WERI-Rb-1 (cell line): Measurements from ENCODE around the gene DNAH11.
"Not testable (repeated sequence)": the region's sequence is repeated elsewhere in the genome, so short reads cannot be mapped to it uniquely, and the experiment has no call there.

Experiments
- DNase-seq: peaks from one replicate; pipeline ENCODE4 v3.0.0-alpha.2; 2020
- H3K27ac ChIP-seq: fragments of 250-450 bp; sonication (Bioruptor Pico); 2 replicates; pipeline ENCODE4 v1.5.1; 2020; ENCODE audit warnings: mild to moderate bottlenecking, moderate library complexity
- H3K27me3 ChIP-seq: fragments of 250-450 bp; sonication (Bioruptor Pico); 2 replicates; pipeline ENCODE4 v1.5.1; 2021; ENCODE audit warnings: mild to moderate bottlenecking, low read depth, moderate library complexity; ENCODE audit not compliant: insufficient read depth, severe bottlenecking
- H3K36me3 ChIP-seq: fragments of 250-450 bp; sonication (Bioruptor Pico); 2 replicates; pipeline ENCODE4 v1.5.1; 2020; ENCODE audit warnings: mild to moderate bottlenecking, moderate library complexity
- H3K4me3 ChIP-seq: 2 replicates; pipeline ENCODE4 v1.5.1; 2011; ENCODE audit warnings: low read depth, mild to moderate bottlenecking, control low read depth, low read length
- H3K9me3 ChIP-seq: fragments of 250-450 bp; sonication (Bioruptor Pico); 2 replicates; pipeline ENCODE4 v1.5.1; 2021; ENCODE audit warnings: mild to moderate bottlenecking, moderate library complexity; ENCODE audit not compliant: severe bottlenecking
- CTCF ChIP-seq: IDR thresholded peaks from 2 replicates; pipeline ENCODE4 v1.5.1; 2011; ENCODE audit warnings: low read depth, mild to moderate bottlenecking, control low read depth, inconsistent platforms, low read length

The DNAH11 gene

GRCh38 chr7:21670496-21670895 lies 127.7 kb downstream of the DNAH11 start:
- H3K9me3 ChIP-seq = no peaks in the 10 kb centered on the region
- no peak for DNase-seq
- TF ChIP-seq CTCF = no peak
- H3K27ac ChIP-seq = no peak overlapping the region
- no peaks in the 10 kb centered on the region for H3K36me3 ChIP-seq
- no peaks in the 10 kb centered on the region for H3K27me3 ChIP-seq
- H3K4me3 ChIP-seq = no peak overlapping the region

- H3K36me3 ChIP-seq = no peaks in the 10 kb centered on the region
- H3K4me3 ChIP-seq = no peak overlapping the region
- H3K9me3 ChIP-seq = no peaks in the 10 kb centered on the region
- no peaks in the 10 kb centered on the region for H3K27me3 ChIP-seq
- TF ChIP-seq CTCF = no peak
- DNase-seq = no peak
- H3K27ac ChIP-seq = no peak overlapping the region
These were observed 129.0 kb downstream of the DNAH11 start for GRCh38 chr7:21671859-21672258.

- no peak overlapping the region for H3K27ac ChIP-seq
- H3K9me3 ChIP-seq = no peaks in the 10 kb centered on the region
- no peak for DNase-seq
- no peak for TF ChIP-seq CTCF
- H3K36me3 ChIP-seq = no peaks in the 10 kb centered on the region
- H3K4me3 ChIP-seq = no peak overlapping the region
- no peaks in the 10 kb centered on the region for H3K27me3 ChIP-seq
These were observed 132.4 kb downstream of the DNAH11 start for GRCh38 chr7:21675255-21675654.

- Histone ChIP-seq H3K9me3 (no peaks in the 10 kb centered on the region), H3K4me3 (no peak overlapping the region), H3K36me3 (no peaks in the 10 kb centered on the region), H3K27me3 (no peaks in the 10 kb centered on the region), H3K27ac (no peak overlapping the region)
- no peak for TF ChIP-seq CTCF
- DNase-seq = no peak
These were observed 147.9 kb downstream of the DNAH11 start for GRCh38 chr7:21690705-21691104.

GRCh38 chr7:21691146-21691545 lies 148.3 kb downstream of the DNAH11 start:
- not testable (repeated sequence) for H3K36me3 ChIP-seq, H3K4me3 ChIP-seq, H3K27ac ChIP-seq, DNase-seq, H3K9me3 ChIP-seq, H3K27me3 ChIP-seq

GRCh38 chr7:21700587-21700986 lies 157.7 kb downstream of the DNAH11 start:
- not testable (repeated sequence) for H3K27ac ChIP-seq, H3K36me3 ChIP-seq, H3K4me3 ChIP-seq, H3K9me3 ChIP-seq, H3K27me3 ChIP-seq, DNase-seq

GRCh38 chr7:21702303-21702702 lies 159.5 kb downstream of the DNAH11 start:
- no peak for DNase-seq
- H3K36me3 ChIP-seq = no peaks in the 10 kb centered on the region
- no peak overlapping the region for H3K27ac ChIP-seq
- no peaks in the 10 kb centered on the region for H3K9me3 ChIP-seq
- H3K4me3 ChIP-seq = no peak overlapping the region
- TF ChIP-seq CTCF = no peak
- H3K27me3 ChIP-seq = no peaks in the 10 kb centered on the region
